Measurements from ENCODE around the gene POLR2E. TPM values are rescaled to one million over a fixed set of nuclear protein-coding genes. Genes with fewer than 3 reads are reported as not detected.
"Not testable (repeated sequence)": the region's sequence is repeated elsewhere in the genome, so short reads cannot be mapped to it uniquely, and the experiment has no call there.

POLR2E gene
- total and polyA plus RNA-seq, 2 donors from 2014 or later = 158 to 189 TPM

- FAIRE-seq (no peak), DNase-seq (no peak)
- H3K27ac ChIP-seq (ENCODE audit: low read depth in 2 of 2, low read length in 2 of 2) = no peak overlapping the region
- H3K4me1 ChIP-seq (ENCODE audit: control insufficient read depth in 2 of 3, insufficient read depth in 2 of 3, low read depth in 1 of 3, low read length in 3 of 3) = peaks cover 0 to 17% (median 0%) of the 10 kb centered on the region in 3 donors
- no peaks in the 10 kb centered on the region for H3K9me3 ChIP-seq (ENCODE audit: control insufficient read depth in 2 of 3, insufficient read depth in 1 of 3, low read length in 3 of 3)
- TF ChIP-seq, protein P1, sequence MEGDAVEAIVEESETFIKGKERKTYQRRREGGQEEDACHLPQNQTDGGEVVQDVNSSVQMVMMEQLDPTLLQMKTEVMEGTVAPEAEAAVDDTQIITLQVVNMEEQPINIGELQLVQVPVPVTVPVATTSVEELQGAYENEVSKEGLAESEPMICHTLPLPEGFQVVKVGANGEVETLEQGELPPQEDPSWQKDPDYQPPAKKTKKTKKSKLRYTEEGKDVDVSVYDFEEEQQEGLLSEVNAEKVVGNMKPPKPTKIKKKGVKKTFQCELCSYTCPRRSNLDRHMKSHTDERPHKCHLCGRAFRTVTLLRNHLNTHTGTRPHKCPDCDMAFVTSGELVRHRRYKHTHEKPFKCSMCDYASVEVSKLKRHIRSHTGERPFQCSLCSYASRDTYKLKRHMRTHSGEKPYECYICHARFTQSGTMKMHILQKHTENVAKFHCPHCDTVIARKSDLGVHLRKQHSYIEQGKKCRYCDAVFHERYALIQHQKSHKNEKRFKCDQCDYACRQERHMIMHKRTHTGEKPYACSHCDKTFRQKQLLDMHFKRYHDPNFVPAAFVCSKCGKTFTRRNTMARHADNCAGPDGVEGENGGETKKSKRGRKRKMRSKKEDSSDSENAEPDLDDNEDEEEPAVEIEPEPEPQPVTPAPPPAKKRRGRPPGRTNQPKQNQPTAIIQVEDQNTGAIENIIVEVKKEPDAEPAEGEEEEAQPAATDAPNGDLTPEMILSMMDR (IDR thresholded peaks at IDR 0.05; ENCODE audit: borderline replicate concordance, extremely low read depth, insufficient read depth) = no peak
- H3K4me3 ChIP-seq (ENCODE audit: low read length in 3 of 3) = no peak overlapping the region
- H3K27me3 ChIP-seq (ENCODE audit: control insufficient read depth, insufficient read depth, low read length) = no peaks in the 10 kb centered on the region
- H3K36me3 ChIP-seq (ENCODE audit: control insufficient read depth in 2 of 3, insufficient read depth in 3 of 3, low read length in 3 of 3) = peaks cover 0 to 3% (median 3%) of the 10 kb centered on the region in 3 donors
- no peak overlapping the region for H3K9ac ChIP-seq (ENCODE audit: low read length in 3 of 3)
- intact Hi-C loops (cut with DNase I) = loop anchor here (10.0 kb wide), 1 partner anchor 55 kb away; no protein-coding TSS in a partner anchor
Observed at GRCh38 chr19:1129535-1129934, 34.4 kb upstream of the POLR2E start.

DNA sequence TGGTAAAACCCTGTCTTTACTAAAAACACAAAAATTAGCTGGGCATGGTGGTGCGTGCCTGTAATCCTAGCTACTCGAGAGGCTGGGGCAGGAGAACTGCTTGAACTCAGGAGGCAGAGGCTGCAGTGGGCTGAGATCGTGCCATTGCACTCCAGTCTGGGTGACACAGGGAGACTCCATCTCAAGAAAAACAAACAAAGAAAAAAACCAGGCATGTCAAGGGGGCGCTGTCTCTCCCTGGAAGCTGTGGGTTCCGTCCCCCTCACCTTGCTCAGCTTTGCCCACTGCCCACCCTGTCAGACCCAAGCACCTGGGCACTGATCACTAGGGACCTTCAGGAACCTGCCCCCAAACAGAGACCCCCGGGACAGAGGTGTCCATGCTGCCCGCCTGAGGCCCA is 33.9 kb upstream of the POLR2E start:
- H3K9me3 ChIP-seq (ENCODE audit: control insufficient read depth in 2 of 3, insufficient read depth in 1 of 3, low read length in 3 of 3); H3K27ac ChIP-seq (ENCODE audit: low read depth in 2 of 2, low read length in 2 of 2); H3K36me3 ChIP-seq (ENCODE audit: control insufficient read depth in 2 of 3, insufficient read depth in 3 of 3, low read length in 3 of 3); H3K27me3 ChIP-seq (ENCODE audit: control insufficient read depth, insufficient read depth, low read length); DNase-seq; H3K4me3 ChIP-seq (ENCODE audit: low read length in 3 of 3); FAIRE-seq; H3K9ac ChIP-seq (ENCODE audit: low read length in 3 of 3): not testable (repeated sequence)
- peaks cover 0 to 16% (median 0%) of the 10 kb centered on the region in 3 donors for H3K4me1 ChIP-seq (ENCODE audit: control insufficient read depth in 2 of 3, insufficient read depth in 2 of 3, low read depth in 1 of 3, low read length in 3 of 3)
- intact Hi-C loops (cut with DNase I) = loop anchor here (10.0 kb wide), 1 partner anchor 56 kb away; no protein-coding TSS in a partner anchor

DNA sequence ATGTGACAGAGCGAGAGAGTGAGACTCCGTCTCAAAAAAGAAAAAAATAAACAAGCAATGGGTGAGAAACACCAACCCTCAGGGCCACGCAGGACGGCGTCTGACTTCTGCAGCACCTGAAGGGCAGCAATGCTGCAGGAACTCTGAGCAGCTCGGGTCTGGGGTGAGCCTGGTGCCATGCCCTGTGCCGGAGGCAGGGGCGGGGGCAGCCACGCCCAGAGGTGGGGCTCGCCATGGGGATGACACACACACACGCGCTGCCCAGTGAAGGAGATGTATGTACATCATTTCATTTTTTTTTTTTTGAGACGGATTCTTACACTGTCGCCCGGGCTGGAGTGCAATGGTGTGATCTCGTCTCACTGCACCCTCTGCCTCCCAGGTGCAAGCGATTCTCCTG is 32.9 kb upstream of the POLR2E start:
- Histone ChIP-seq H3K4me3 (ENCODE audit: low read length in 3 of 3) (no peak overlapping the region), H3K27ac (ENCODE audit: low read depth in 2 of 2, low read length in 2 of 2) (no peak overlapping the region), H3K36me3 (ENCODE audit: control insufficient read depth in 2 of 3, insufficient read depth in 3 of 3, low read length in 3 of 3) (peaks cover 0 to 9% (median 6%) of the 10 kb centered on the region in 3 donors), H3K4me1 (ENCODE audit: control insufficient read depth in 2 of 3, insufficient read depth in 2 of 3, low read depth in 1 of 3, low read length in 3 of 3) (peaks cover 0 to 11% (median 0%) of the 10 kb centered on the region in 3 donors), H3K9me3 (ENCODE audit: control insufficient read depth in 2 of 3, insufficient read depth in 1 of 3, low read length in 3 of 3) (no peaks in the 10 kb centered on the region), H3K27me3 (ENCODE audit: control insufficient read depth, insufficient read depth, low read length) (no peaks in the 10 kb centered on the region), H3K9ac (ENCODE audit: low read length in 3 of 3) (no peak overlapping the region)
- no peak for FAIRE-seq
- intact Hi-C loops (cut with DNase I) = loop anchor here (10.0 kb wide), 1 partner anchor 57 kb away; no protein-coding TSS in a partner anchor
- no peak for DNase-seq
- TF ChIP-seq, protein P1 (IDR thresholded peaks at IDR 0.05; ENCODE audit: borderline replicate concordance, extremely low read depth, insufficient read depth) = no peak

GRCh38 chr19:1126984-1127760 is 32.0 kb upstream of the POLR2E start:
- FAIRE-seq (no peak), DNase-seq (no peak)
- H3K27me3 ChIP-seq (ENCODE audit: control insufficient read depth, insufficient read depth, low read length) = no peaks in the 10 kb centered on the region
- TF ChIP-seq, protein P1 (IDR thresholded peaks at IDR 0.05; ENCODE audit: borderline replicate concordance, extremely low read depth, insufficient read depth) = no peak
- intact Hi-C loops (cut with DNase I) = loop anchor here (10.0 kb wide), 1 partner anchor 58 kb away; no protein-coding TSS in a partner anchor
- H3K4me1 ChIP-seq (ENCODE audit: control insufficient read depth in 2 of 3, insufficient read depth in 2 of 3, low read depth in 1 of 3, low read length in 3 of 3) = peaks cover 0 to 4% (median 0%) of the 10 kb centered on the region in 3 donors
- H3K9me3 ChIP-seq (ENCODE audit: control insufficient read depth in 2 of 3, insufficient read depth in 1 of 3, low read length in 3 of 3) = no peaks in the 10 kb centered on the region
- no peak overlapping the region for H3K27ac ChIP-seq (ENCODE audit: low read depth in 2 of 2, low read length in 2 of 2)
- H3K36me3 ChIP-seq (ENCODE audit: control insufficient read depth in 2 of 3, insufficient read depth in 3 of 3, low read length in 3 of 3) = peaks cover 0 to 14% (median 6%) of the 10 kb centered on the region in 3 donors
- H3K9ac ChIP-seq (ENCODE audit: low read length in 3 of 3) = no peak overlapping the region
- no peak overlapping the region for H3K4me3 ChIP-seq (ENCODE audit: low read length in 3 of 3)
